Stimulated activated naive CD4-positive, alpha-beta T cell (primary cell): ENCODE results near the gene SF3B3.
"Not testable (repeated sequence)": the region's sequence is repeated elsewhere in the genome, so short reads cannot be mapped to it uniquely, and the experiment has no call there.

Source experiments
- DNase-seq, 6 experiments: peaks; one replicate each; lab custom pipeline; 2025; lab: John Stamatoyannopoulos, UW

Gene SF3B3

GRCh38 chr16:70568601-70569237 is 45.1 kb downstream of the SF3B3 start:
- DNase-seq, result no peak

- no peak for DNase-seq
Measured at GRCh38 chr16:70569752-70570151, 46.1 kb downstream of the SF3B3 start.

- DNase-seq, result no peak
Measured at GRCh38 chr16:70570967-70571570, 47.5 kb downstream of the SF3B3 start.

- no peak for DNase-seq
Measured at GRCh38 chr16:70571623-70572022, 48.0 kb downstream of the SF3B3 start.

GRCh38 chr16:70572050-70572925 is 48.7 kb downstream of the SF3B3 start:
- DNase-seq, result no peak

GRCh38 chr16:70572926-70573270 is 49.3 kb downstream of the SF3B3 start:
- DNase-seq, result no peak

- DNase-seq, result no peak
Measured at GRCh38 chr16:70573451-70574121, 50.0 kb downstream of the SF3B3 start.

GRCh38 chr16:70574595-70575271 is 51.1 kb downstream of the SF3B3 start:
- no peak for DNase-seq

- DNase-seq, result no peak
Measured at GRCh38 chr16:70575376-70575775, 51.8 kb downstream of the SF3B3 start.

- no peak for DNase-seq
Measured at GRCh38 chr16:70576431-70577255, 53.0 kb downstream of the SF3B3 start.

GRCh38 chr16:70577256-70577698 is 53.7 kb downstream of the SF3B3 start:
- DNase-seq, result no peak

- DNase-seq, result no peak
Measured at GRCh38 chr16:70578035-70578434, 54.4 kb downstream of the SF3B3 start.

- no peak for DNase-seq
Measured at GRCh38 chr16:70579248-70579647, 55.6 kb downstream of the SF3B3 start.

GRCh38 chr16:70579648-70580630 is 56.3 kb downstream of the SF3B3 start:
- no peak for DNase-seq

- no peak for DNase-seq
Measured at GRCh38 chr16:70582280-70582978, 58.8 kb downstream of the SF3B3 start.

GRCh38 chr16:70586731-70587130 is 63.1 kb downstream of the SF3B3 start:
- no peak for DNase-seq

- DNase-seq, result no peak
Measured at GRCh38 chr16:70588565-70588964, 64.9 kb downstream of the SF3B3 start.

- DNase-seq, result not testable (repeated sequence)
Measured at GRCh38 chr16:70589416-70589815, 65.8 kb downstream of the SF3B3 start.

GRCh38 chr16:70589998-70590471 is 66.4 kb downstream of the SF3B3 start:
- no peak for DNase-seq
